Measurements from ENCODE around the gene CCDC192.
"Not testable (repeated sequence)": the region's sequence is repeated elsewhere in the genome, so short reads cannot be mapped to it uniquely, and the experiment has no call there.

The CCDC192 gene, protein sequence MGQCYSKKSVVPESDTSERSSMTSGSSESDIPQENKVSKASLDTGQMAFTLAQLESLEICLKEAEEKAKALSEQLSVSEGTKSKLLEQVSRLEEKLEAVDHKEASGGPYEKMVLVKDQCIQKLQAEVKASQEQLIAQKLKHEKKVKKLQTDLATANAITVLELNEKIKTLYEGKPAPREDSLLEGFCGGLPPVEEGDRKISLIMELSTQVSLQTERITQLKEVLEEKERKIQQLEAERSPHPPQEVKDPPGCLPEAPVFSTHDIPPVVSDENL

GRCh38 chr5:127702926-127703561 is at the start of gene CCDC192:
TSS of gene CCDC192 (plus strand) at chr5:127703391. CDS start at chr5:127703446, 55 bp downstream.
- no peak for DNase-seq

DNA sequence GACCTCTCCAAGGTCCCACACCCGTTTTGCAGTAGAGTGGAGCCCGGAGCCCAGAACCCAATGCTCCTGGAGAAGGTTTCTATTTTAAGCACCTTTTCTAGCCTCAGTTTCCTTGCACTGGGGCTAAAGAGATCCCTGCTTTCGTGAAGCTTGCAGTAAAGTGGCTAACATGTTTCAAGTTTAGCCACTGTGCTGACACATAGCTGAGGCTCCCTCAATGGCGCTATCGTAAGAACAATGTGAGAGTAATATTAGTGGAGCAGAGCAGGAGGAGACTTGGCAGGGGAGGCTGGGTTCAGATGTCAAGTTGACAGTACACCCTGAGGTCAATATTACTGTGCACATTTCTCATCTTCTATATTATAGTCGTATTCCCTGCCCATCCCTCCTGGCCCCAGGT is 46.4 kb upstream of the CCDC192 start:
- no peak for DNase-seq

GRCh38 chr5:127660047-127660733 is 43.0 kb upstream of the CCDC192 start:
- no peak for DNase-seq

- no peak for DNase-seq
These were observed 39.1 kb upstream of the CCDC192 start for GRCh38 chr5:127664093-127664492.

GRCh38 chr5:127665641-127666040 is 37.5 kb upstream of the CCDC192 start:
- DNase-seq = no peak

DNA sequence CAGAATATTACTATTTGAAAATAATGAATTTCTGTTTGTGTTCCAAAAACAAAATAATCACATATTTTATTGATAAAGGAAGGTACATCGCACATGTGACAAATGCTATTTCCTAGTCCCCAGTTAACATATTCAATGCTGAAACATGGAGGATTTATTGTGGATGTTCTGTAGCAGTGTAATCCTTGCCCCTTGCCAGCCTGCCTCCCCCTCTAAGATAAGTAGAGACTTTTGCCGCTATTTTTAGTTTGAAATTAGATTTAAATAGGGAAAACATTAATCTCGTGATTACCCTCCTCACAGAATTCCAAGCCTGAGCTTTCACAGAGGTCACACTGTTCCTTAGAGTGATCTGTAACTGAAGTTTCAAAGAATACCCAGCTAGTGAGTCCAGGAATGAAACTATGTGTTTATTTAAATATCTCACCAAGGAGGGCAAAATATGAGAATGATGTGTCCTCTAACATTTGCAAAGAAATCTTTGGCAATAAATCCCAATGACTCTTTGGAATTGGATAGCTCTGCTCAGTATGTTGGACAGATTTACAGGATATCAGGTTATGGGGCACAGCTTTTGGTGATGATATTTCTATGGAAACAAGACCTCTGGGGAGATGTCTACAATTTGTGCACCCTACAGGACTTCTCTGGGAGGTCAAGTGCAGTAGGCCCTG is 37.0 kb upstream of the CCDC192 start:
- DNase-seq = no peak

- no peak for DNase-seq
These were observed 35.3 kb upstream of the CCDC192 start for GRCh38 chr5:127667926-127668325.

DNA sequence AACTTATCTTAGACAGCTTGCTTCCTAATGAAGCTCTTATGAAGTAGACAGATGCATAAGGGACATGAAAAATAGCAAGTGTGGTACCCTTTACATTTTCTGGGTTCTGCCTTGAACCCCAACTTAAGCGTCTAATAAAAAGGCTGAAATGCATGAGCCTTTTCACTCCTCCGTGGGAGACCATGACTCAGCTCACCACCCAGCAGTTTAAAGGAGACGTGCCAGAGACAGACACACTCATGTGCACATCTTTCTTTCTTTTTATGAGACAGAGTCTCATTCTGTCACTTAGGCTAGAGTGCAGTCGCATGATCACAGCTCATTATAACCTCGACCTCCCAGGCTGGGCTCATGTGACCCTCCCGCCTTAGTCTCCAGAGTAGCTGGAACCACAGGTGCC is 32.0 kb upstream of the CCDC192 start:
- DNase-seq = no peak

- DNase-seq = no peak
These were observed 29.9 kb upstream of the CCDC192 start for GRCh38 chr5:127673117-127673800.

DNA sequence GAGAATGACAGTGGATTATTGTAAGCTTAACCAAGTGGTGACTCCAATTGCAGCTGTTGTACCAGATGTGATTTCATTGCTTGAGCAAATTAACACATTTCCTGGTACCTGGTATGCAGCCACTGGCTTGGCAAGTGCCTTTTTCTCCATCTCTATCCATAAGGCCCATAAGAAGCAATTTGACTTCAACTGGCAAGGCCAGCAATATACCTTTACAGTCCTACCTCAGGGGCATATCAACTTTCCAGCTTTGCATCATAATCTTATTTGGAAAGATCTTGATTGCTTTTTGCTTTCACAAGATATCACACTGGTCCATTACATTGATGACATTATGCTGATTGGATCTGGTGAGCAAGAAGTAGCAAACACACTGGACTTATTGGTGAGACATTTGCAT is 26.2 kb upstream of the CCDC192 start:
- not testable (repeated sequence) for DNase-seq

DNA sequence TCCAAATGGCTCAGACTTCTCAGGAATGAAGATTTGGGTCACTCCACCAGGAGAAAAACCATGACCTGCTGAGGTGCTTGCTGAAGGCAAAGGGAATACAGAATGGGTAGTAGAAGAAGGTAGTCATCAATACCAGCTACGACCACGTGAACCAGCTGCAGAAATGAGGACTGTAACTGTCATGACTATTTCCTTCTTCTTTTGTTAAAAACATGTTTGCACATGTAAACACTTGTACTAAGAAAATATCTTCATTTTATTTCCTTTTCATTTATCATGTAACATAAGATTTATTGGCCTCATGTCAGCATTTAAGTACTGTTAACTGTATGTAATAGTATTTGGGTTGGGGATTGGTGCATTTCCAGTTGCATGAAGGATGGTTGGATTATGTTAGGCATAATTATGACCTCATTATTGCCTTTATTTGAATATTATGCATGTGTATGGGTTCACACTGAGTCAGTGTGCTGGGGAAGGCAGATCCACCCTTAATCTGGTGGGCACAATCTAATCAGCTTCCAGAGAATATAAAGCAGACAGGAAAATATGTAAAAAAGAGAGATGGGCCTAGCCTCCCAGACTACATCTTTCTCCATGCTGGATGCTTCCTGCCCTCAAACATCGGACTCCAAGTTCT is 23.4 kb upstream of the CCDC192 start:
- not testable (repeated sequence) for DNase-seq

GRCh38 chr5:127680595-127680994 is 22.6 kb upstream of the CCDC192 start:
- no peak for DNase-seq

- no peak for DNase-seq
These were observed 20.2 kb upstream of the CCDC192 start for GRCh38 chr5:127683008-127683407.

DNA sequence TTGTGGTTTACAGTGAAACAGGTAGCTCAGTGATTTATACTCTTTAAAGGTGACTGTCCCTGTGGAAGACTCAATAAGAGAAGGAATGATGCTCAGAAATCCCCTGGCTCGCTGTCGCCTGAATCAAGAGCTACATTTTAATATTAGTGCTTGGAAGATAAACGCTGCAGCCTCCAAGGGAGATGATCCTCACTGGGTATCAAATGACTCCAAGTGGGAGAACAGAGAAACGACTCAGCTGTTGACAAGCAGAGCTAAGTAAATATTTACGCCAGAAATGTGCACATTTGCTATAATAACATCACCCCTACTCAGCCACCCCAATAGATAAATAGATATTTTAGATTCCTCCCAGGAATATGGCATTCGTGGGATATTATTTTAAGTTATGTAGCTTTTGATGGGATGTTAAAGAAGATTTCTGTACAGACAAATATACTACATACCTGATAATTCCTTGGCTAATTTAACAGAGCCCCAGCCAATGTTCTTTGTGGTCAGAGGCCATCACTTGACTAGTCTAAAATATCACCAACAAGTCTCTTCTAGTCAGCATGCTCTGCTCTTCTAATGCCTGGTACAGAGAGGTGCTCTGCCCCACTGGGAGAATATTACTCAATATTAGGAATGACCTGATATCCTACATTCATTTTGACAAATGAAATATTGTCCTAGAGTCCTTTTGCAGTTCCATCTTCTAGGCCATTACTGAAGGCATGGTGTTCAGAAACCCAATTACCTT is 18.3 kb upstream of the CCDC192 start:
- DNase-seq = no peak

DNA sequence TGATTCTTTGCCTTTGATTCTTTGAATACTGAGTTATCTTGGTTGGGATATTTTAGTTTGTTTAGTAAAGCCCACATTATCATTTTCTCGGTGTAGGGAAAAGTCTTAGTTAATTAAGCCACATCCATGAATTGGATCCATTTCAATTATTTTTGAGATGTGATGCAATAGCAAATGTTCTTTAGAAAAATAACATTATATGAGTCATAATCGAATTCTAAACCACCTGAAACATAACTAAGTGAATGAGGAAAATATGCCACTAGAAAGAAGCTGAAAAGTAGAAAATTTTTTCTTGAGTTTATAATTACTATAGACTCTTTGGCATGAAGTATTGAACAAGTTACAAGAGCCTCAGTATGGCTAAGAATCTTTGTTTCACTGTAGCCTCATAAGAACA is 17.5 kb upstream of the CCDC192 start:
- DNase-seq = no peak

- no peak for DNase-seq
These were observed 16.8 kb upstream of the CCDC192 start for GRCh38 chr5:127686424-127686823.

GRCh38 chr5:127694518-127695171 is 8.5 kb upstream of the CCDC192 start:
- no peak for DNase-seq

DNA sequence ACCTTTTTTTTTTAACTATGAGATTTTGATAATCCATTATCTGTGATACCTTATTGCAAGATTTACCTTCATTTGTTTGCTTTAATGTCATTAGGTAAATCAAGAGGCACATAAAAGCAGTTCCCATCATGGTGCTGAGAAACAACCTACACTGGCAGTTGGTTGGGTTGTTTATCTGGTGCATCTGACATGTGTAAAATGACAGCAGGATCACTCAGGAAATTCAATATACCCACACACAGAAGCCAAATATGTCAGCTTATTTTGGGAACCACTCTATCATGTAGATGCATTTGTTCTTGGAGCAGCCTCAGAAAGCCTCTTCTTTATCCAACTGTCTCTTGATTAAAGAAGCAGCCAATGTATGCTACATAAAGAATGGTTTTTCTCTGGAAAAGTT is 7.8 kb upstream of the CCDC192 start:
- no peak for DNase-seq

GRCh38 chr5:127696683-127697082 is 6.5 kb upstream of the CCDC192 start:
- DNase-seq = no peak

GRCh38 chr5:127697894-127698600 is 5.1 kb upstream of the CCDC192 start:
- DNase-seq = no peak

DNA sequence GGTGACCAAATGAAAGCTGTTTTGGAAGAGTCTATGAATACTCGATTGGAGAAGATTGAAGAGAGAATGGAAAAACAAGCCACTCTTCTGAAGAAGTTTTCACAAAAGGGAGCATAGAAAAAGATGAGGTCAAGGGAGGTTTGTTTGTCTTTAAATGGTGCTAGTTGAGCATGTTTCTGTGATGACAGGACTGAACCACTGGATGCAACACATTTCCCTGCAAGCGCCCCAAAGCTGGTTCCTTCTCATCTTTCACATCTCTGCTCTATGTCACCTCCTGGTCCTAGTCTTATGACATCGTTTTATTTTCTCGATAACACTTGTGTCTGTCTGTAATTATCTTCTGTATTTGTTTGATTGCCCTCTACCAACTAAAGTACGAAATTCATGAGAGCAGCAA is 3.8 kb upstream of the CCDC192 start:
- no peak for DNase-seq

Data from NCI-H1105 treated with DMSO at 0.1 percent for 48 hours (cell line).